Endothelial cell of umbilical vein (primary cell): ENCODE data around the gene PDE3B. TPM values are rescaled to one million over a fixed set of nuclear protein-coding genes. Genes with fewer than 3 reads are reported as not detected.
"Not testable (repeated sequence)": the region's sequence is repeated elsewhere in the genome, so short reads cannot be mapped to it uniquely, and the experiment has no call there.

Experiments used
- BruUV-seq: library from RNA; stranded (reverse); fragments of 400-500 nt; replicated peaks from 2 replicates; lab custom pipeline; 2021; lab: Mats Ljungman, UMichigan
- CTCF ChIA-PET: fragments of 300-600, 350-600 bp; sonication (Branson Sonifier 250); formaldehyde crosslinking; loops from one replicate; lab custom pipeline; 2021; ENCODE audit warnings: antibody characterized with exemption, inconsistent platforms; lab: Charles Lee
- POLR2A ChIA-PET: fragments of 300-600, 350-600 bp; sonication (Branson Sonifier 250); formaldehyde crosslinking; loops from one replicate; lab custom pipeline; 2021; ENCODE audit warnings: antibody characterized with exemption, inconsistent platforms; lab: Charles Lee
- DNase-seq: peaks from one replicate; pipeline ENCODE4 v3.0.0-alpha.2; 2011; ENCODE audit warnings: low read depth, low spot score
- FAIRE-seq: peaks from 2 replicates; lab custom pipeline; 2011; peaks lifted over from hg19 to GRCh38; lab: Jason Lieb, UNC
- H2AFZ ChIP-seq: 2 replicates; pipeline ENCODE4 v1.6.0; 2012; ENCODE audit warnings: low read depth, low read length, control low read depth, inconsistent platforms
- H3K27ac ChIP-seq: 2 replicates; pipeline ENCODE4 v1.5.1; 2011; ENCODE audit warnings: low read depth, mild to moderate bottlenecking, control low read depth, low read length, moderate library complexity; ENCODE audit not compliant: insufficient read depth
- H3K27me3 ChIP-seq, 2 experiments: 2 replicates each; pipeline versions ENCODE4 v1.6.0 to v1.6.1; 2011; ENCODE audit warnings: low read length in 2 of 2, mixed read lengths in 1 of 2; ENCODE audit not compliant: control insufficient read depth in 2 of 2, insufficient read depth in 2 of 2
- H3K36me3 ChIP-seq, 2 experiments: 2 replicates in 1 of 2; 3 replicates in 1 of 2; pipeline ENCODE4 v1.5.1; 2011; ENCODE audit warnings: low read length in 2 of 2, mild to moderate bottlenecking in 1 of 2, moderate library complexity in 1 of 2; ENCODE audit not compliant: control insufficient read depth in 2 of 2, insufficient read depth in 2 of 2; ENCODE audit errors: extremely low read depth in 1 of 2
- H3K4me1 ChIP-seq: 3 replicates; pipeline ENCODE4 v1.5.1; 2011; ENCODE audit warnings: mild to moderate bottlenecking, low read length; ENCODE audit not compliant: control insufficient read depth, insufficient read depth; ENCODE audit errors: extremely low read depth
- H3K4me2 ChIP-seq: 2 replicates; pipeline ENCODE4 v1.6.1; 2011; ENCODE audit warnings: low read length, control low read depth, mixed read lengths; ENCODE audit not compliant: insufficient read depth
- H3K4me3 ChIP-seq, 3 experiments: fragments of 200-600 bp in 1 of 3; sonication (generic), shearing (Covaris generic) in 1 of 3; replicated peaks in 1 of 3; 2 replicates each; pipeline ENCODE4 v1.5.1; 2011 to 2016; ENCODE audit warnings: control low read depth in 3 of 3, low read length in 3 of 3, mild to moderate bottlenecking in 2 of 3, inconsistent platforms in 1 of 3, low read depth in 1 of 3, moderate library complexity in 1 of 3; ENCODE audit not compliant: insufficient read depth in 1 of 3
- H3K79me2 ChIP-seq: 2 replicates; pipeline ENCODE4 v1.6.0; 2012; ENCODE audit warnings: low read length, inconsistent platforms; ENCODE audit not compliant: control insufficient read depth, insufficient read depth
- H3K9ac ChIP-seq: replicated peaks from 2 replicates; pipeline ENCODE3; 2011; ENCODE audit warnings: low read length, control low read depth; ENCODE audit not compliant: insufficient read depth; ENCODE audit errors: extremely low read depth
- H3K9me1 ChIP-seq: replicated peaks from 3 replicates; pipeline ENCODE4 v1.6.0; 2011; ENCODE audit warnings: mild to moderate bottlenecking, low read length; ENCODE audit not compliant: control insufficient read depth, insufficient read depth; ENCODE audit errors: extremely low read depth
- H3K9me3 ChIP-seq: replicated peaks from 2 replicates; pipeline ENCODE4 v1.5.1; 2012; ENCODE audit warnings: low read length, inconsistent platforms; ENCODE audit not compliant: control insufficient read depth, insufficient read depth
- H4K20me1 ChIP-seq: replicated peaks from 2 replicates; pipeline ENCODE3; 2011; ENCODE audit warnings: mild to moderate bottlenecking, low read length; ENCODE audit not compliant: control insufficient read depth, insufficient read depth; ENCODE audit errors: extremely low read depth
- EZH2 ChIP-seq: IDR thresholded peaks from 2 replicates; pipeline ENCODE4 v1.6.1; 2012; ENCODE audit warnings: borderline replicate concordance, low read depth, mild to moderate bottlenecking, moderate library complexity, low read length, inconsistent platforms; ENCODE audit not compliant: severe bottlenecking
- FOS ChIP-seq: IDR thresholded peaks from 2 replicates; pipeline ENCODE4 v1.6.1; 2011; ENCODE audit warnings: mild to moderate bottlenecking, low read length, moderate library complexity, borderline replicate concordance; ENCODE audit not compliant: insufficient read depth
- GATA2 ChIP-seq: IDR thresholded peaks from 2 replicates; pipeline ENCODE4 v1.7.0; 2011; ENCODE audit warnings: low read depth, mild to moderate bottlenecking, moderate library complexity, mixed read lengths, low read length; ENCODE audit not compliant: insufficient read length, insufficient read depth
- JUN ChIP-seq: IDR thresholded peaks from 2 replicates; pipeline ENCODE4 v1.6.1; 2011; ENCODE audit warnings: borderline replicate concordance, low read depth; ENCODE audit not compliant: insufficient read length, insufficient read depth
- MYC ChIP-seq: IDR thresholded peaks from one replicate; pipeline ENCODE4 v1.6.1; 2011; ENCODE audit warnings: mild to moderate bottlenecking, low read depth, low read length
- POLR2A ChIP-seq: IDR thresholded peaks from 2 replicates; pipeline ENCODE4 v1.6.1; 2012; ENCODE audit warnings: low read depth, mild to moderate bottlenecking, control low read depth, low read length
- POLR2AphosphoS5 ChIP-seq: IDR thresholded peaks from 2 replicates; pipeline ENCODE4 v1.6.1; 2012; ENCODE audit warnings: low read depth, mild to moderate bottlenecking, control low read depth, low read length, moderate library complexity; ENCODE audit not compliant: insufficient read depth
- dilution Hi-C: fragments of 300-500 bp; cut with MboI; formaldehyde crosslinking; loops from one replicate; pipeline ENCODE4 v1.15.0; 2019; ENCODE audit warnings: low sequenced_read_pairs; ENCODE audit not compliant: extremely low pct_ligation_motif_present
- intact Hi-C: fragments of 100-400 bp; cut with micrococcal nuclease; formaldehyde crosslinking; loops from one replicate; pipeline ENCODE4 v1.10.0; 2022
- polyA plus RNA-seq, 4 experiments: library from polyadenylated mRNA; depleted of rRNA in 3 of 4; stranded (reverse) in 3 of 4; unstranded in 1 of 4; fragments of >200 nt; gene quantifications; 2 replicates each; pipeline versions ENCODE4 v1.2.1 to v1.2.3, GENCODE V29; 2011 to 2012; ENCODE audit warnings: missing spikeins in 1 of 4
- total RNA-seq: library from RNA; stranded (reverse); gene quantifications from 2 replicates; pipeline ENCODE4 v1.2.3, GENCODE V29; 2021
- TF ChIP-seq, protein P1 (sequence below), 2 donors: IDR thresholded peaks; 1 replicate in 1 of 2; 2 replicates in 1 of 2; pipeline ENCODE4 v1.5.1; 2011; ENCODE audit warnings: low read length in 2 of 2, mild to moderate bottlenecking in 2 of 2, moderate library complexity in 2 of 2, control low read depth in 1 of 2, inconsistent platforms in 1 of 2, low read depth in 1 of 2; ENCODE audit not compliant: insufficient read depth in 1 of 2; ENCODE audit errors: extremely low read depth in 1 of 2
- TF ChIP-seq, protein P2 (sequence below): IDR thresholded peaks from 2 replicates; pipeline ENCODE4 v1.6.1; 2011; ENCODE audit not compliant: insufficient read depth, insufficient read length

PDE3B gene
- total and polyA plus RNA-seq, 2 donors (not counting 3 experiments of a cell fraction or from before 2014, with no cell fraction given), result 0.26 to 1.9 TPM

DNA sequence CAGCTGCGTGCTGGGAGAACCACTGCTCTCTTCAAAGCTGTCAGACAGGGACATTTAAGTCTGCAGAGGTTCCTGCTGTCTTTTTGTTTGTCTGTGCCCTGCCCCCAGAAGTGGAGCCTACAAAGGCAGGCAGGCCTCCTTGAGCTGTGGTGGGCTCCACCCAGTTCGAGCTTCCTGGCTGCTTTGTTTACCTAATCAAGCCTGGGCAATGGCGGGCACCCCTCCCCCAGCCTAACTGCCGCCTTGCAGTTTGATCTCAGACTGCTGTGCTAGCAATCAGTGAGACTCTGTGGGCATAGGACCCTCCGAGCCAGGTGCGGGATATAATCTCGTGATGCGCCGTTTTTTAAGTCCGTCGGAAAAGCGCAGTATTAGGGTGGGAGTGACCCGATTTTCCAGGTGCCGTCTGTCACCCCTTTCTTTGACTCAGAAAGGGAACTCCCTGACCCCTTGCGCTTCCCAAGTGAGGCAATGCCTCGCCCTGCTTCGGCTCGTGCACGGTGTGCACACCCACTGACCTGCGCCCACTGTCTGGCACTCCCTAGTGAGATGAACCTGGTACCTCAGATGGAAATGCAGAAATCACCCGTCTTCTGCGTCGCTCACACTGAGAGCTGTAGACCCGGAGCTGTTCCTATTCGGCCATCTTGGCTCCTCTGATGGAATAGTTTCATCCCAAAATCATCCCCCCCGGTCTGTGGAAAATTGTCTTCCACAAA lies 9.9 kb upstream of the PDE3B start:
- H3K36me3 ChIP-seq, BruUV-seq, H2AFZ ChIP-seq, H3K9me1 ChIP-seq, H3K9me3 ChIP-seq, DNase-seq, dilution Hi-C loops, H3K4me2 ChIP-seq, H4K20me1 ChIP-seq, H3K79me2 ChIP-seq, CTCF ChIA-PET, H3K9ac ChIP-seq, FAIRE-seq, H3K4me3 ChIP-seq, H3K4me1 ChIP-seq, intact Hi-C loops, H3K27ac ChIP-seq, POLR2A ChIA-PET: not testable (repeated sequence)
- H3K27me3 ChIP-seq, result peaks cover 0 to 29% of the 10 kb centered on the region in 2 experiments

DNA sequence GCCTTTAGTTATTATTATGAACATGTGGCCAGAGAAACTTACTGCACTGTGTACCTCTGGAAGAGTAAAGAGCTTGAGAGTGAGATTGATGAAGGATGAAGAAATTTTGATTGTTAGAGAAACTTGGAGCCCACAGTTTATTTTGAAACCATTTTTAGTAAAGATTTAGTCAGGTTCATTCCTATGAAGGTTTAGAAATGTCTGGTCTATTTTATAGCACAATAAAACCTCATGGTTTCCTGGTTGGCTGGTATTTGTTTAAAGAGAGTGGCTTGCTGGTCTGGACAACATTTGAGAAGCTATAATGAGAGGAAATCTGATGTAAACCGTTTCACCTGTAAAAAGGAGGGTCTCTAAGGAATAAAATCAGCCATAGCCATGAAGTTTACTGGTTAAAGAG lies 8.8 kb upstream of the PDE3B start:
- no peak for FAIRE-seq
- dilution Hi-C loops, result no loop called here
- CTCF ChIA-PET, result interaction anchor here (0.9 to 1.2 kb wide), 2 partner anchors 10 to 12 kb away, joined by 3 read pairs; no protein-coding TSS in a partner anchor

More for the DNA sequence above, 8.8 kb upstream of the PDE3B start:
- peaks cover 0 to 29% of the 10 kb centered on the region in 2 experiments for H3K27me3 ChIP-seq
- TF ChIP-seq EZH2 (no peak), POLR2AphosphoS5 (no peak), JUN (no peak), FOS (no peak), GATA2 (no peak), POLR2A (no peak), MYC (no peak)
- TF ChIP-seq, protein P1, sequence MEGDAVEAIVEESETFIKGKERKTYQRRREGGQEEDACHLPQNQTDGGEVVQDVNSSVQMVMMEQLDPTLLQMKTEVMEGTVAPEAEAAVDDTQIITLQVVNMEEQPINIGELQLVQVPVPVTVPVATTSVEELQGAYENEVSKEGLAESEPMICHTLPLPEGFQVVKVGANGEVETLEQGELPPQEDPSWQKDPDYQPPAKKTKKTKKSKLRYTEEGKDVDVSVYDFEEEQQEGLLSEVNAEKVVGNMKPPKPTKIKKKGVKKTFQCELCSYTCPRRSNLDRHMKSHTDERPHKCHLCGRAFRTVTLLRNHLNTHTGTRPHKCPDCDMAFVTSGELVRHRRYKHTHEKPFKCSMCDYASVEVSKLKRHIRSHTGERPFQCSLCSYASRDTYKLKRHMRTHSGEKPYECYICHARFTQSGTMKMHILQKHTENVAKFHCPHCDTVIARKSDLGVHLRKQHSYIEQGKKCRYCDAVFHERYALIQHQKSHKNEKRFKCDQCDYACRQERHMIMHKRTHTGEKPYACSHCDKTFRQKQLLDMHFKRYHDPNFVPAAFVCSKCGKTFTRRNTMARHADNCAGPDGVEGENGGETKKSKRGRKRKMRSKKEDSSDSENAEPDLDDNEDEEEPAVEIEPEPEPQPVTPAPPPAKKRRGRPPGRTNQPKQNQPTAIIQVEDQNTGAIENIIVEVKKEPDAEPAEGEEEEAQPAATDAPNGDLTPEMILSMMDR (IDR thresholded peaks at IDR 0.05; ENCODE audit: extremely low read depth in 1 of 2, insufficient read depth in 1 of 2, low read depth in 1 of 2, low read length in 2 of 2), result no peak
- TF ChIP-seq, protein P2, sequence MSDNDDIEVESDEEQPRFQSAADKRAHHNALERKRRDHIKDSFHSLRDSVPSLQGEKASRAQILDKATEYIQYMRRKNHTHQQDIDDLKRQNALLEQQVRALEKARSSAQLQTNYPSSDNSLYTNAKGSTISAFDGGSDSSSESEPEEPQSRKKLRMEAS, result no peak
- H3K4me2 ChIP-seq, result no peak overlapping the region
- DNase-seq, result no peak
- H3K9me1 ChIP-seq, result no peaks in the 10 kb centered on the region
- POLR2A ChIA-PET, result no interaction called here
- H2AFZ ChIP-seq, result no peak overlapping the region
- no peaks in the 10 kb centered on the region for H3K9me3 ChIP-seq
- H3K27ac ChIP-seq, result no peak overlapping the region
- H3K4me1 ChIP-seq, result no peaks in the 10 kb centered on the region
- no peak overlapping the region for H3K4me3 ChIP-seq
- H4K20me1 ChIP-seq, result no peaks in the 10 kb centered on the region
- H3K9ac ChIP-seq, result no peak overlapping the region
- intact Hi-C loops, result no loop called here
- no peaks in the 10 kb centered on the region for H3K79me2 ChIP-seq
- BruUV-seq, result no TSS peak
- no peaks in the 10 kb centered on the region for H3K36me3 ChIP-seq
